HG03066 (cell line): ENCODE results near the gene CCSER1.
"Not testable (repeated sequence)": the region's sequence is repeated elsewhere in the genome, so short reads cannot be mapped to it uniquely, and the experiment has no call there.

Source experiments
- ATAC-seq: cut with Tn5 transposase; IDR thresholded peaks from one replicate; pipeline ENCODE4 v1.9.1; 2021; ENCODE audit warnings: low read depth; ENCODE audit not compliant: unreplicated experiment

CCSER1 gene

GRCh38 chr4:91436556-91436955, 1309.4 kb downstream of the CCSER1 start:
- no peak for ATAC-seq

GRCh38 chr4:91447168-91447567, 1320.0 kb downstream of the CCSER1 start:
- no peak for ATAC-seq

DNA sequence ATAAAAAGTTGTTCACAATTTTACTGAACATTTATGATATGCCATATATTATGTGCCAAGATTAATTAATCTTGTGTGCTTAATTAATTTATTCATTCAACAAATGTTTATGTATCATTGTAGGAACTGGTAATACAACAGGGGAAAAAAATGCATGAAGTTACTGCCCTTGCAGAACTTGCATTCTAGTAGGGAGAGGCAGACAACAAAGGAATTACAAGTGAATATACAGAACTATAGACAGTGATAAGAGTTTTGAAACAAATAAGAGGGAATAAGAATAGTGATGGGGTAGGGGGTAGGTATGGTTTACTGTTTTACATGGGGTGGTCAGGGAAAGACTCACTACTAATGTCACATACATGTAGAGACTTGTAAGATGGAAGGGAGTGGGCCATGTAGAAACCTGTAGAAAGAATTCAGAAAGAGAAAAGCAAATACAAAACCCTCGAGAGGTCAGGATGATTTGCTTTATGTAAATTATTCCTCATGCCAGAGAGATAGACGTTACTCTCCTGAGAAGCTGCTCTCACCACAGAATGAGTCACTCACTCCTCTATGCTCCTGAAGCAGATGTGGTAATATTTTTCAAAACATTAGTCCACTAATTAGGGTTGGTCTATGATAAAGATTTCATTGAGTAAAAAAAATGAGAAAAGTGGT, 1321.6 kb downstream of the CCSER1 start:
- ATAC-seq = no peak

DNA sequence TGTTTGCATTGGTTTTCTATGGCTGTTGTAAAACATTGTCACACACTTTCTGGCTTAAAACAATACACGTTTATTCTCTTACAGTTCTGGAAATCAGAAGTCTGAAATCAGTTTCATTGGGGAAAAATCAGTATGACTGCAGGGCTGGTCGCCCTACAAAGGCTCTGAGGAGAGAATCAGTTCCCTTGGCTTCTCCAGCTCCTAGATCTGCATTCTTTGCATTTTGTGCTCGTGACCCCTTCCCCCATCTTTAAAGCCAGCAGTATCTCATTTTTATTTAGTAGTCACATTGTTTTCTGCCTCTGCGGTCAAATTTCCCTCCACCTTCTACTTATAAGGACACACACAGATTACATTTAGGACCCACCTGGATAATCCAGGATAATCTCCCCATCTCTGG, 1326.9 kb downstream of the CCSER1 start:
- no peak for ATAC-seq

DNA sequence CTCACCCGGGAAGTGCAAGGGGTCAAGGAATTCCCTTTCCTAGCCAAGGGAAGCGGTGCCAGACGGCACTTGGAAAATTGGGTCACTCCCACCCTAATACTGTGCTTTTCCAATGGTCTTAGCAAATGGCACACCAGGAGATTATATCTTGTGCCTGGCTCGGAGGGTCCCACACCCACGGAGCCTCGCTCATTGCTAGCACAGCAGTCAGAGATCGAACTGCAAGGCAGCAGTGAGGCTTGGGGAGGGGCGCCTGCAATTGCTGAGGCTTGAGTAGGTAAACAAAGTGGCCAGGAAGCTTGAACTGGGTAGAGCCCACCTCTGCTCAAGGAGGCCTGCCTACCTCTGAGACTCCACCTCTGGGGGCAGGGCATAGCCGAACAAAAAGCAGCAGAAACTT, 1335.4 kb downstream of the CCSER1 start:
- ATAC-seq = not testable (repeated sequence)

DNA sequence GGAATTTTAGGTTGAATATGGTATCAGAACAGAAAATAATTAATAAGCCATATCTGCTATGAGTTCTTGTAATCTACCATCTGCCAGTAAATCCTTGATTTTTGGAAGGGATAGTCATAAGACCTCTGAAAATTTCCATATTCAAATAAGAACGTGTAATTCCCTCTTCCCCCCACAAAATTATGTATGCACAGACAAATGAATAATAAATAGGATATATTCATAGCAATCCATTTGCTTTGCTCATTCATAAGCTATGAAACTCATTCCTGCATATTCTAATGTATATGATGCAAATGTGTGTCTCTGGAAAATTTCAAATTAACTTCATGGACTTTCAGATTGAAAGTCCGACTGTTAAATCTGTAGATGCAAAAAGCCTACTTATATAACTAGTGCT, 1343.5 kb downstream of the CCSER1 start:
- no peak for ATAC-seq

GRCh38 chr4:91471280-91471679, 1344.1 kb downstream of the CCSER1 start:
- ATAC-seq = no peak

GRCh38 chr4:91472046-91472445, 1344.9 kb downstream of the CCSER1 start:
- ATAC-seq = no peak

DNA sequence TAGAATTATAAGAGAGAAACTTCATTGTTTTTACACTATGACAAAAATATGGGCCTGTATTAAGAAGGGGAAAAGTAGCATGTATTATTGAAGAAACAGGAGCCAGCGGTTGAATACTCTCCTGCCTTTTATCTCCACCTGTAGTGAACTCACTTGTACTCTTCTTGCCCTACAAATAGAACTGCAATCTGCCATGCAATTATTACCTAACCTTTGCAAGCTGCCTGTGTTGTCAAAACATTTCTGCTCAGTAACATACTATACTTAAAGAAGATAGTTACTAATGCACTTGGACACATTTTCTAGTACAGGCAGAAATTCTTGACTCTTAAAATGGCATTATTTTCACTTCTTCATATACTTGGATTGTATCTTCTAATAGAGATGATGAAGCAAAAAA, 1358.2 kb downstream of the CCSER1 start:
- no peak for ATAC-seq

GRCh38 chr4:91488946-91489345, 1361.8 kb downstream of the CCSER1 start:
- ATAC-seq = no peak

- no peak for ATAC-seq
Observed at GRCh38 chr4:91497892-91498291, 1370.7 kb downstream of the CCSER1 start.

DNA sequence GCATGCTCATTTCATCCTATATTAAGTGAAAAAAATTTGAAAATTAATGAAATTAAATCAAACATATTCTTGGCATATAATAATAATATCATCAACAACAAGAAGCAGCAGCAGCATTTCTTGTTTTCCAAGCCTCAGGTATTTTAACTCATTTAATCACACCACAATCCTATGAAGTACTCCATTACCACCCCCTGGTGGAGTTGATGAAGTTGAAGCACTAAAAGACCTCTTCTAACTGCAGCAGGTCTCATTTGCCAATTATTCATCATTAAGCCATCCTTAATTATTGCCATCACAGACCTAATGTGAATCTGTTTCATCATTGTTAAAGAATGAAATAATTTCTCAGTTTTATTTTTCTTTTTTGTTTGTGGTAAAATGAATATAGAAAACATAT, 1375.2 kb downstream of the CCSER1 start:
- ATAC-seq = no peak

DNA sequence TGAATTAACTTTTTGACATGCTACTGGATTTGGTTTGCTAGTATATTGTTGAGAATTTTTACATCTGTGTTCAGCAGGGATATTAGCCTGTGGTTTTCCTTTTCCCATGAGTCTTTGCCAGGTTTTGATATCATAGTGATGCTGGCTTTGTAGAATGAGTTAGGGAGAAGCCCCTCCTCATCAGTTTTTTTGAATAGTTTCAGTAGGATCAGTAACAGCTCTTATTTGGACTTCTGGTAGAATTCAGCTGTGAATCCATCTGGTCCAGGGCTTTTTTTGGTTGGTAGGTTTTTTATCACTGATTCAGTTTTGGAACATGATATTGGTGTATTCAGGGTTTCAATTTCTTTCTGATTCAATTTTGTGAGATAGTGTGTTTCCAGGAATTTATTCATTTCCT, 1386.1 kb downstream of the CCSER1 start:
- ATAC-seq = no peak

GRCh38 chr4:91519155-91519554, 1392.0 kb downstream of the CCSER1 start:
- no peak for ATAC-seq

DNA sequence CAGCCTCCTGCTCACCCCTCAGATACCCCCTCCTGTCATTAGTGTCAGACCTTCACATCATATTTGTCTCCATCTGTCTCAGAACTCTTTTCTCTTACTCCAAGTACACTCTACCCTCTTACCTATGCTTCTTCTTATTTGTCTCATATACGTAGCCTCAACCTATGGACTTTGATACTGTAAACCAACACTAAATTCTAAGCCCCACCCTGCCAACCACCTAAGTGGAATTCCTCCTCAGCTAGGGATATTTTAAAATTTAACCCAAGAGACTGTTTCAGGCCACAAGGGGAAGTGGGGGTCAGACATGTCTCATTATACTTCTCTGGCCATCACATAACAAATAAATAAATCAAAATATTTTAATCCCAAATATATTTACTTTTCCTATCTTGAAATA, 1398.4 kb downstream of the CCSER1 start:
- no peak for ATAC-seq

- no peak for ATAC-seq
Observed at GRCh38 chr4:91527056-91527455, 1399.9 kb downstream of the CCSER1 start.

- ATAC-seq = no peak
Observed at GRCh38 chr4:91567594-91567993, 1440.4 kb downstream of the CCSER1 start.

DNA sequence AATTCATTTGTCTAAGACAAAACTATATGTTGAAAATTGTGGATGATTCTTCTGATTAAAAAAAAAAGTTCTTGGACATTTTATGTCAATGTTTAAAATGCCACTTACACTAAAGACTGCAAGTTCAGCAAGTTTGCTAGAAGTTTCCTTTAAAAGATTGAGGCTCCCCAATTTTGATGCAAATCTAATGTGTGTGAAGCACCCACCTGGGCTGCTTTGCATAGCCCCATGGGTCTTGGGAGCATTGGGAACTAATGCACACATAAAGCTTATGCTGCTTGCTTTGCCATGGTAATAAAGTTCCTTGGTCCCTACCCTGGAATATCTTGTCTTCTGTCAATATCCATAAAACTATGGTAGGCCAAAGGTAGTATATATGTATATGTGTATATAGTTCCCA, 1450.7 kb downstream of the CCSER1 start:
- ATAC-seq = no peak

DNA sequence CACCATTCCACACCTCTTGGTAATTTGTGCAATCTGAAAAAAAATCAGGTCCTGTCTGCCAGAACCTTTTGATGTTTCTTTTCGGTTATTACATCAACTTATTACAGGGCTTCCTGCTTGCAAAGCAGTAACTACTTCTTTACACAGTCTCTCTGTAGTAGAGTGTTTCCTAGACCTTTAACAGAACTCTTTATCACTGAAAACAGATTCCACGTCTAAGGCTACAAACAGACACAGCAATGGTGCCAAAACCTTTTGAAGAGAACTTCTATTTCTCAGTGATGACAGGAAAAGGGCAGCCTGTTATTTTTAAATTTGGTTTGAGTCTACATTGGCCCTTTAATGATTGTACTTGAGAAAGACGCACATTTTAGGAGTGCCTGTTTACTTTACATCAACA, 1463.1 kb downstream of the CCSER1 start:
- ATAC-seq = no peak

DNA sequence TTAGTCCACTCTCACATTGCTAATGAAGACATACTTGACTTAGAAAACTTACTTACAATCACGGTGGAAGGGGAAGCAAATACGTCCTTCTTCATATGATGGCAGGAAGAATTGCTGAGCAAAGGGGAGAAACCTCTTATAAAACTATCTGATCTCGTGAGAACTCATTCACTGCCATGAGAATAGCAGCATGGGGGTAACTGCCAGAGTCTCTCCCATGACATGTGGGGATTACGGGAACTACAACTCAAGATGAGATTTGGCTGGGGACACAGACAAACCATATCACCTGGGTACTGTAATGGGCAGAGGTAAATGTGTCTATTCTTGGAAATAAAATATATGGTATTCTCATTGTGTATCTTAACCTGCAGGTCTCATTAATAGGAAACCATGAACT, 1464.9 kb downstream of the CCSER1 start:
- ATAC-seq = no peak

GRCh38 chr4:91596718-91597117, 1469.5 kb downstream of the CCSER1 start:
- ATAC-seq = no peak

GRCh38 chr4:91598696-91599095, 1471.5 kb downstream of the CCSER1 start:
- ATAC-seq = no peak

GRCh38 chr4:91600301-91600700, 1473.1 kb downstream of the CCSER1 start:
- no peak for ATAC-seq
